ENCODE data around the gene WDR70. TPM values are rescaled to one million over a fixed set of nuclear protein-coding genes. Genes with fewer than 3 reads are reported as not detected.

WDR70 gene
- total and polyA plus RNA-seq, 10 of the 15 experiments (the other 5 are each of a cell fraction or from before 2014, with no cell fraction given) = 10.9 to 33.6 (median 29.1) TPM

DNA sequence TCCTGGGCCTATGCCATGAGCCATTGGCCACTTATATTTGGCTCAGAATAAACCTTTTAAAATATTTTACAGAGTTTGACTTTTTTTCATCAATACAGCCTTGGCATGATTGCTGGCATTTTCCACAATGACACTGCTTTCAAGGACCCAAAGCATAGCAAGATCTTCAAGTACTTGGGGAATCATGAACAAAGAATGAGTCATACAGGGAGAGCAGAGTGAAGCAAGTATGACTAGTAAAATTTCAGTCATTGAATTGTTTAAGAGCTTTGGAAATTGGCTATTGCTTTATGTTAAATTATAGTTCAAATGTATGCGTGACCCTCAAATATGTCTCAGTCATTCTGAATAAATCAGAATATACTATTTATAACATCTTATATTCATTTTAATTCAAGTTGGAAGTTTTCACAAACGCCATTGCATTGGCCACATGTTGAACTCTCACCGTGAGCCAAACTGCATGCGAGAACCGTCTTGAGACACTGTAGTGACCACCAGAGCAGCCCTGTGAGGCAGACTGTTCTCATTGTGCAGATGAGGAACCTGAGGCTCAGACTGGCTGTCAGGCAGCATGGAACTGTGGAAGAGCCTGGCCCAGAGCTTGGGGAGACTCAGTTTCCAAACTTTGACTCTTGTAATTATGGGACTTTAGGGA is 407.9 kb downstream of the WDR70 start (continued):
- TF ChIP-seq CEBPZ (IDR thresholded peaks at IDR 0.05; ENCODE audit: low read depth, low read length) (no peak), YBX1 (IDR thresholded peaks at IDR 0.05) (no peak), RELA (IDR thresholded peaks at IDR 0.05; ENCODE audit: borderline replicate concordance, partially characterized antibody) (no peak)
- TF ChIP-seq, protein P1, sequence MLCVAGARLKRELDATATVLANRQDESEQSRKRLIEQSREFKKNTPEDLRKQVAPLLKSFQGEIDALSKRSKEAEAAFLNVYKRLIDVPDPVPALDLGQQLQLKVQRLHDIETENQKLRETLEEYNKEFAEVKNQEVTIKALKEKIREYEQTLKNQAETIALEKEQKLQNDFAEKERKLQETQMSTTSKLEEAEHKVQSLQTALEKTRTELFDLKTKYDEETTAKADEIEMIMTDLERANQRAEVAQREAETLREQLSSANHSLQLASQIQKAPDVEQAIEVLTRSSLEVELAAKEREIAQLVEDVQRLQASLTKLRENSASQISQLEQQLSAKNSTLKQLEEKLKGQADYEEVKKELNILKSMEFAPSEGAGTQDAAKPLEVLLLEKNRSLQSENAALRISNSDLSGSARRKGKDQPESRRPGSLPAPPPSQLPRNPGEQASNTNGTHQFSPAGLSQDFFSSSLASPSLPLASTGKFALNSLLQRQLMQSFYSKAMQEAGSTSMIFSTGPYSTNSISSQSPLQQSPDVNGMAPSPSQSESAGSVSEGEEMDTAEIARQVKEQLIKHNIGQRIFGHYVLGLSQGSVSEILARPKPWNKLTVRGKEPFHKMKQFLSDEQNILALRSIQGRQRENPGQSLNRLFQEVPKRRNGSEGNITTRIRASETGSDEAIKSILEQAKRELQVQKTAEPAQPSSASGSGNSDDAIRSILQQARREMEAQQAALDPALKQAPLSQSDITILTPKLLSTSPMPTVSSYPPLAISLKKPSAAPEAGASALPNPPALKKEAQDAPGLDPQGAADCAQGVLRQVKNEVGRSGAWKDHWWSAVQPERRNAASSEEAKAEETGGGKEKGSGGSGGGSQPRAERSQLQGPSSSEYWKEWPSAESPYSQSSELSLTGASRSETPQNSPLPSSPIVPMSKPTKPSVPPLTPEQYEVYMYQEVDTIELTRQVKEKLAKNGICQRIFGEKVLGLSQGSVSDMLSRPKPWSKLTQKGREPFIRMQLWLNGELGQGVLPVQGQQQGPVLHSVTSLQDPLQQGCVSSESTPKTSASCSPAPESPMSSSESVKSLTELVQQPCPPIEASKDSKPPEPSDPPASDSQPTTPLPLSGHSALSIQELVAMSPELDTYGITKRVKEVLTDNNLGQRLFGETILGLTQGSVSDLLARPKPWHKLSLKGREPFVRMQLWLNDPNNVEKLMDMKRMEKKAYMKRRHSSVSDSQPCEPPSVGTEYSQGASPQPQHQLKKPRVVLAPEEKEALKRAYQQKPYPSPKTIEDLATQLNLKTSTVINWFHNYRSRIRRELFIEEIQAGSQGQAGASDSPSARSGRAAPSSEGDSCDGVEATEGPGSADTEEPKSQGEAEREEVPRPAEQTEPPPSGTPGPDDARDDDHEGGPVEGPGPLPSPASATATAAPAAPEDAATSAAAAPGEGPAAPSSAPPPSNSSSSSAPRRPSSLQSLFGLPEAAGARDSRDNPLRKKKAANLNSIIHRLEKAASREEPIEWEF (IDR thresholded peaks at IDR 0.05; ENCODE audit: insufficient replicate concordance, low read depth, low read length) = no peak

All from GM12878 (cell line).